AG20443 (cell line): ENCODE data around the gene GBX2.

Experiments used
- DNase-seq: peaks from one replicate; pipeline ENCODE4 v3.0.0; 2012; ENCODE audit warnings: low spot score, mixed read lengths

GBX2 gene

GRCh38 chr2:236117861-236118269 lies 50.3 kb downstream of the GBX2 start:
- DNase-seq = no peak

DNA sequence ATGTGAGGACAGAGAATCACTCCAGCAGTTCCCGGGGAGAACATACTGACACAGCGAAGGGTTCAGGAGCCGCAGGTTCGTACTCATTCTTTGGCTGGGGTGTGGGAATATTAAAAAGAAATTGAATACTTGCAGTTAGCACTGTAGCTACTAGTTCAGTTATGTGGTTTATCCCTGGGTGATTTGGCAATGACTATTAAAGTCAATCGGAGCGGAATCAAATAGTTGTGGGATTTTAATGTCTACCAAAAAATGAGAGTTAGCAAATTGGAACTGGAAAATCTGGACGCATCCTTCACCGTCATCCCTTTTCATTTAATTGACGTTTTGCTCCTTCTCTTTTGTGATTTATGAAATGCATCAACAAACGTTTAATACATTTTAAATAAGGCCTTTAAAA lies 50.8 kb downstream of the GBX2 start:
- DNase-seq = no peak
